ENCODE measurements around the gene PER1. TPM values are rescaled to one million over a fixed set of nuclear protein-coding genes. Genes with fewer than 3 reads are reported as not detected.
A peak's percentile ranks its signal among the peaks of the same experiment; 100 is the strongest.

Gene PER1
- total RNA-seq, 2 experiments from 2014 or later = 15.4 to 48.0 TPM

DNA sequence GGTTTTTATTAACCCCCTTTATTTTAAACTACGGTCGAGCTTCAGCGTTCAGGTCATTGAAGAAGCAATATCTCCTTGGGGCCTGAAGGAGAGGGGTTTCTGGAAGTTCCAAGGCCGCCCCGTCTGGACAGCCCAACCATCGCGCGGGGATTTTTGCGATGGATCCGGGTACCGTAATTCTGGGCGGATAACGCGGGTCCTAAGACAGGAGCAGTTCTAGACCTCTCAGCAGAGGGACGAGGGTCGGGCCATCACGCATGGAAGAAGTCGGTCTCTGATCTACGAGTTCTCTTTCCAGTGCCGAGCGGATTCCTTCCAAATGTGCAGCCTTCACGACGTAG is 34.2 kb upstream of the PER1 start:
- Histone ChIP-seq H3K79me2 (ENCODE audit: insufficient read depth, low read depth, low read length) (peaks cover 11% of the 10 kb centered on the region; the same call in 1 of the 2 replicates), H2AFZ (ENCODE audit: low read length) (peak overlapping the region; percentile 75; the same call in 1 of the 2 replicates), H4K20me1 (ENCODE audit: insufficient read depth, low read length) (peaks cover 6% of the 10 kb centered on the region; the same call in 1 of the 2 replicates), H3K4me1 (ENCODE audit: insufficient read depth, low read length, poor library complexity, severe bottlenecking) (peaks cover 26% of the 10 kb centered on the region), H3K36me3 (ENCODE audit: insufficient read depth, low read length) (no peaks in the 10 kb centered on the region), H3K4me2 (ENCODE audit: low read length) (peak overlapping the region; percentile 91), H3K9me3 (ENCODE audit: low read length) (no peaks in the 10 kb centered on the region), H3K4me3 (ENCODE audit: low read depth, low read length, poor library complexity, severe bottlenecking) (peak overlapping the region; percentile 83), H3K27ac (ENCODE audit: low read depth, low read length, poor library complexity, severe bottlenecking) (peak overlapping the region; percentile 92), H3K9me2 (ENCODE audit: insufficient read depth, low read length) (no peaks in the 10 kb centered on the region)
- ChIA-PET CTCF (ENCODE audit: unreplicated experiment) (no interaction called here), POLR2A (interaction anchor here (0.6 to 1.0 kb wide), 2 partner anchors 25 to 30 kb away, joined by 4 to 6 read pairs; no protein-coding TSS in a partner anchor)
- DNase-seq (ENCODE audit: low spot score) = no peak
- BruUV-seq (replicated peaks) = no TSS peak
- intact Hi-C loops (cut with micrococcal nuclease; ENCODE audit: unreplicated experiment) = loop anchor here (1.0 kb wide), 1 partner anchor 114 kb away; no protein-coding TSS in a partner anchor
- TF ChIP-seq, protein P1, sequence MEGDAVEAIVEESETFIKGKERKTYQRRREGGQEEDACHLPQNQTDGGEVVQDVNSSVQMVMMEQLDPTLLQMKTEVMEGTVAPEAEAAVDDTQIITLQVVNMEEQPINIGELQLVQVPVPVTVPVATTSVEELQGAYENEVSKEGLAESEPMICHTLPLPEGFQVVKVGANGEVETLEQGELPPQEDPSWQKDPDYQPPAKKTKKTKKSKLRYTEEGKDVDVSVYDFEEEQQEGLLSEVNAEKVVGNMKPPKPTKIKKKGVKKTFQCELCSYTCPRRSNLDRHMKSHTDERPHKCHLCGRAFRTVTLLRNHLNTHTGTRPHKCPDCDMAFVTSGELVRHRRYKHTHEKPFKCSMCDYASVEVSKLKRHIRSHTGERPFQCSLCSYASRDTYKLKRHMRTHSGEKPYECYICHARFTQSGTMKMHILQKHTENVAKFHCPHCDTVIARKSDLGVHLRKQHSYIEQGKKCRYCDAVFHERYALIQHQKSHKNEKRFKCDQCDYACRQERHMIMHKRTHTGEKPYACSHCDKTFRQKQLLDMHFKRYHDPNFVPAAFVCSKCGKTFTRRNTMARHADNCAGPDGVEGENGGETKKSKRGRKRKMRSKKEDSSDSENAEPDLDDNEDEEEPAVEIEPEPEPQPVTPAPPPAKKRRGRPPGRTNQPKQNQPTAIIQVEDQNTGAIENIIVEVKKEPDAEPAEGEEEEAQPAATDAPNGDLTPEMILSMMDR (conservative IDR thresholded peaks at IDR 0.05; ENCODE audit: low read length) = no peak; the same call in 1 of the 2 replicates
- no peak for TF ChIP-seq EZH2phosphoT487 (IDR thresholded peaks at IDR 0.05; ENCODE audit: borderline replicate concordance, low read depth, low read length)

DNA sequence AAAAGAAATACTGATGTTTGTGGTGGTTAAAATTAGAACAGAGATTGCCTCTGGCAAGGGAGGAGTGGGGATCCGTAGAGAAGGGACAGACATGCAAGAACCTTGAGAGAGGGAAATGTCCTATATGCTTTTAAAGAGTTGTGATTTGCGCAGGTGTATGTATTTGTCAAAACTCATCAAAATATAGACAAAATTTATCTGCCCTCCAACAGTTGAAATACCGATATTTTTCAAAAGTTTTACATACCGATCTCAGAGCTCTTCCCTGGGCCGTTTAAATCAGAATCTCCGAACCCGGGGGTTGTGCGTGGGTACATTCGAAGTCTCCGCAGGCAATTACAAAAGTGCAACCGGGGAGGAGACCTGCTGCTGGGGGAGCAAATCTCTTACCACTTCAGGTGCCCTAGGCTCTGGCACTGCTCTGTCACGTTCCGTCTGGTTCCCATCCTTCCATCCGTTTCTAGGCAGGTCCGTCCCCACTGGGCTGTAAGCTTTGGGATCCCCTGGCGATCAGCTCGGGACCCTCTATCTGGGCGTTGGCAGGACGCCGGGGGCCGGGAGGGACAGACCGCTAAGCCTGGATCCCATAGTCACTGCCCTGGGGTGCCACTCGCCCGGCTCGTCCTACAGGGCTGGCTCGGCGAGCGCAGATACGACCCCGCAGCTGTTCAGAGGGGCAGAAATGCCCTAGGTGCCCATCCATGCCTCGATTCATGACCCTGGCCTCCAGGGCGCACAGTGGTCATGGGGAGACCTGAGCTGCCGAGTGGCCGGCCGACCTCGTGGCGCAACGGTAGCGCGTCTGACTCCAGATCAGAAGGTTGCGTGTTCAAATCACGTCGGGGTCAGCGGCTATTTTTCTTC is 33.6 kb upstream of the PER1 start:
- peak; percentile 80 for DNase-seq (ENCODE audit: low spot score)
- Histone ChIP-seq H3K4me1 (ENCODE audit: insufficient read depth, low read length, poor library complexity, severe bottlenecking) (peaks cover 20% of the 10 kb centered on the region), H3K4me3 (ENCODE audit: low read depth, low read length, poor library complexity, severe bottlenecking) (peak overlapping the region; percentile 83), H3K4me2 (ENCODE audit: low read length) (peak overlapping the region; percentile 91), H3K9me3 (ENCODE audit: low read length) (no peaks in the 10 kb centered on the region), H3K27ac (ENCODE audit: low read depth, low read length, poor library complexity, severe bottlenecking) (peak overlapping the region; percentile 92), H3K79me2 (ENCODE audit: insufficient read depth, low read depth, low read length) (peaks cover 11% of the 10 kb centered on the region; the same call in 1 of the 2 replicates), H3K9me2 (ENCODE audit: insufficient read depth, low read length) (no peaks in the 10 kb centered on the region), H3K36me3 (ENCODE audit: insufficient read depth, low read length) (no peaks in the 10 kb centered on the region), H2AFZ (ENCODE audit: low read length) (peak overlapping the region; percentile 75; the same call in 1 of the 2 replicates), H4K20me1 (ENCODE audit: insufficient read depth, low read length) (peaks cover 6% of the 10 kb centered on the region; the same call in 1 of the 2 replicates)
- intact Hi-C loops (cut with micrococcal nuclease; ENCODE audit: unreplicated experiment) = loop anchor here (1.0 kb wide), 1 partner anchor 114 kb away; no protein-coding TSS in a partner anchor
- POLR2A ChIA-PET = interaction anchor here (0.6 to 1.4 kb wide), 3 partner anchors 12 to 29 kb away, joined by 4 to 6 read pairs (median 4); no protein-coding TSS in a partner anchor
- TF ChIP-seq, protein P1 (conservative IDR thresholded peaks at IDR 0.05; ENCODE audit: low read length) = no peak
- no peak for TF ChIP-seq EZH2phosphoT487 (IDR thresholded peaks at IDR 0.05; ENCODE audit: borderline replicate concordance, low read depth, low read length)
- CTCF ChIA-PET (ENCODE audit: unreplicated experiment) = interaction anchor here (0.6 kb wide), 1 partner anchor 24 kb away, joined by 3 read pairs; the partner anchor contains the start of gene AURKB
- no TSS peak for BruUV-seq (replicated peaks)
